Activated CD8-positive, alpha-beta T cell treated with anti-CD3 and anti-CD28 coated beads for 36 hours (primary cell): Measurements from ENCODE around the gene MAP7. TPM values are rescaled to one million over a fixed set of nuclear protein-coding genes. Genes with fewer than 3 reads are reported as not detected.
"Not testable (repeated sequence)": the region's sequence is repeated elsewhere in the genome, so short reads cannot be mapped to it uniquely, and the experiment has no call there.

Source experiments
- ATAC-seq: fragments of 200-7000 bp; cut with Tn5 transposase; one replicate; pipeline ENCODE4 v1.10.0; 2021; ENCODE audit warnings: mild to moderate bottlenecking, moderate library complexity
- CTCF ChIA-PET: fragments of 350-600 bp; sonication (Branson Sonifier 250); formaldehyde crosslinking; loops from one replicate; lab custom pipeline; 2021; ENCODE audit warnings: antibody characterized with exemption; lab: Charles Lee
- POLR2A ChIA-PET: fragments of 350-600 bp; sonication (Branson Sonifier 250); formaldehyde crosslinking; loops from one replicate; lab custom pipeline; 2021; ENCODE audit warnings: antibody characterized with exemption; lab: Charles Lee
- DNase-seq: peaks from one replicate; pipeline ENCODE4 v3.0.0-alpha.2; 2020
- H3K27ac Mint-ChIP-seq: one replicate; pipeline ENCODE4 v1.8.0; 2021; ENCODE audit warnings: mild to moderate bottlenecking, mixed read lengths
- H3K27me3 Mint-ChIP-seq: one replicate; pipeline ENCODE4 v1.8.0; 2021; ENCODE audit warnings: mixed read lengths
- H3K36me3 Mint-ChIP-seq: one replicate; pipeline ENCODE4 v1.8.0; 2021; ENCODE audit warnings: low read depth, mixed read lengths
- H3K4me1 Mint-ChIP-seq: one replicate; pipeline ENCODE4 v1.8.0; 2021; ENCODE audit warnings: low read depth, mixed read lengths
- H3K4me3 Mint-ChIP-seq: one replicate; pipeline ENCODE4 v1.8.0; 2021; ENCODE audit warnings: mild to moderate bottlenecking, moderate library complexity, mixed read lengths
- H3K9me3 Mint-ChIP-seq: one replicate; pipeline ENCODE4 v1.8.0; 2021; ENCODE audit warnings: mixed read lengths
- intact Hi-C: fragments of 100-400 bp; cut with micrococcal nuclease; formaldehyde crosslinking; loops from one replicate; pipeline ENCODE4 v1.10.0; 2022
- total RNA-seq, 2 experiments: library from RNA; stranded (reverse); gene quantifications; one replicate each; pipeline ENCODE4 v1.2.3, GENCODE V29; 2021
- TF ChIP-seq, protein P1 (sequence below): fragments of 200-600 bp; IDR thresholded peaks from one replicate; pipeline ENCODE4 v1.8.0; 2022; ENCODE audit warnings: antibody characterized with exemption, mild to moderate bottlenecking

Gene MAP7
- total RNA-seq, 2 experiments from 2014 or later, result 0.47 to 0.67 TPM

DNA sequence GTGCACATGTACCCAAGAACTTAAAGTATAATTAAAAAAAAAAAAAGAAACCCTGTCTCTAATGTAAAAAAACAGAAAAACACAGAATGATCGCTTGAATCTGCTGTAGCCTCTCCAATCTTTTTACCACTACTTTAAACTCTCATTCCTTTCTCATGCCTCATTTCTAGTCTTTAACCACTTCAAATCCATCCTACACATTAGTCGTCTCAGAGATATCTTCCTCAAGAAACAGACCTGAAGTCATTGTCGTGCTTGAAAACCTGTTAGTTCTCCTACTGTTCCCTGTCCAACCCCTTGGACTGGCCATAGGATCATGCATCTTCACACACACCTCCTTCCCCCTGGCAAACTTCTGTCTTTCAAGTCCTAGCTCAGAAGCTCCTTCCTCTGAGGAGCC, 148.5 kb downstream of the MAP7 start:
- TF ChIP-seq, protein P1, sequence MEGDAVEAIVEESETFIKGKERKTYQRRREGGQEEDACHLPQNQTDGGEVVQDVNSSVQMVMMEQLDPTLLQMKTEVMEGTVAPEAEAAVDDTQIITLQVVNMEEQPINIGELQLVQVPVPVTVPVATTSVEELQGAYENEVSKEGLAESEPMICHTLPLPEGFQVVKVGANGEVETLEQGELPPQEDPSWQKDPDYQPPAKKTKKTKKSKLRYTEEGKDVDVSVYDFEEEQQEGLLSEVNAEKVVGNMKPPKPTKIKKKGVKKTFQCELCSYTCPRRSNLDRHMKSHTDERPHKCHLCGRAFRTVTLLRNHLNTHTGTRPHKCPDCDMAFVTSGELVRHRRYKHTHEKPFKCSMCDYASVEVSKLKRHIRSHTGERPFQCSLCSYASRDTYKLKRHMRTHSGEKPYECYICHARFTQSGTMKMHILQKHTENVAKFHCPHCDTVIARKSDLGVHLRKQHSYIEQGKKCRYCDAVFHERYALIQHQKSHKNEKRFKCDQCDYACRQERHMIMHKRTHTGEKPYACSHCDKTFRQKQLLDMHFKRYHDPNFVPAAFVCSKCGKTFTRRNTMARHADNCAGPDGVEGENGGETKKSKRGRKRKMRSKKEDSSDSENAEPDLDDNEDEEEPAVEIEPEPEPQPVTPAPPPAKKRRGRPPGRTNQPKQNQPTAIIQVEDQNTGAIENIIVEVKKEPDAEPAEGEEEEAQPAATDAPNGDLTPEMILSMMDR, result no peak
- ATAC-seq (no peak), DNase-seq (no peak)
- Mint-ChIP-seq H3K4me3 (no peak overlapping the region), H3K9me3 (no peaks in the 10 kb centered on the region), H3K27me3 (peaks cover 6% of the 10 kb centered on the region), H3K27ac (no peak overlapping the region), H3K36me3 (no peaks in the 10 kb centered on the region), H3K4me1 (no peaks in the 10 kb centered on the region)
- intact Hi-C loops, result no loop called here
- CTCF ChIA-PET, result no interaction called here
- POLR2A ChIA-PET, result no interaction called here

DNA sequence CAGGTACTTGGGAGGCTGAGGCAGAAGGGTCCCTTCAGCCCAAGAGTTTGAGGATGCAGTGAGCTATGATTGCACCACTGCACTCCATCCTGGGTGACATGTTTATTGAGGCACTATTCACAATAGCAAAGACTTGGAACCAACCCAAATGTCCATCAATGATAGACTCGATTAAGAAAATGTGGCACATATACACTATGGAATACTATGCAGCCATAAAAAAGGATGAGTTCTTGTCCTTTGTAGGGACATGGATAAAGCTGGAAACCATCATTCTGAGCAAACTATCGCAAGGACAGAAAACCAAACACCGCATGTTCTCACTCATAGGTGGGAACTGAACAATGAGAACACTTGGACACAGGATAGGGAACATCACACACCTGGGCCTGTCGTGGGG, 149.0 kb downstream of the MAP7 start:
- ATAC-seq, H3K36me3 Mint-ChIP-seq, intact Hi-C loops, H3K4me3 Mint-ChIP-seq, H3K27ac Mint-ChIP-seq, H3K27me3 Mint-ChIP-seq, H3K4me1 Mint-ChIP-seq, H3K9me3 Mint-ChIP-seq, CTCF ChIA-PET, DNase-seq, POLR2A ChIA-PET: not testable (repeated sequence)

DNA sequence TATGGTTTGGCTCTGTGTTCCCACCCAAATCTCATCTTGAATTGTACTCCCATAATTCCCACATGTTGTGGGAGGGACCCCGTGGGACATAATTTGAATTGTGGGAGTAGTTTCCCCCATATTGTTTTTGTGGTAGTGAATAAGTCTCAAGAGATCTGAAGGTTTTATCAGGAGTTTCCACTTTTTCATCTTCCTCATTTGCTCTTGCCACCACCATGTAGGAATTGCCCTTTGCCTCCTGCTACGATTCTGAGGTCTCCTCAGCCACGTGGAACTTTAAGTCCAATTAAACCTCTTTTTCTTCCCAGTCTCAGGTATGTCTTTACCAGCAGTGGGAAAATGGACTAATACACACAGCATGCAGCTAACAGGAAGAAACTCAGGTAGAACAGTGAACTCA, 151.8 kb downstream of the MAP7 start:
- no peaks in the 10 kb centered on the region for H3K36me3 Mint-ChIP-seq
- ATAC-seq, result no peak
- no peak for DNase-seq
- intact Hi-C loops, result no loop called here
- POLR2A ChIA-PET, result no interaction called here
- H3K27ac Mint-ChIP-seq, result no peak overlapping the region
- H3K9me3 Mint-ChIP-seq, result no peaks in the 10 kb centered on the region
- peaks cover 5% of the 10 kb centered on the region for H3K27me3 Mint-ChIP-seq
- no peak overlapping the region for H3K4me3 Mint-ChIP-seq
- CTCF ChIA-PET, result no interaction called here
- TF ChIP-seq, protein P1, result no peak
- no peaks in the 10 kb centered on the region for H3K4me1 Mint-ChIP-seq

DNA sequence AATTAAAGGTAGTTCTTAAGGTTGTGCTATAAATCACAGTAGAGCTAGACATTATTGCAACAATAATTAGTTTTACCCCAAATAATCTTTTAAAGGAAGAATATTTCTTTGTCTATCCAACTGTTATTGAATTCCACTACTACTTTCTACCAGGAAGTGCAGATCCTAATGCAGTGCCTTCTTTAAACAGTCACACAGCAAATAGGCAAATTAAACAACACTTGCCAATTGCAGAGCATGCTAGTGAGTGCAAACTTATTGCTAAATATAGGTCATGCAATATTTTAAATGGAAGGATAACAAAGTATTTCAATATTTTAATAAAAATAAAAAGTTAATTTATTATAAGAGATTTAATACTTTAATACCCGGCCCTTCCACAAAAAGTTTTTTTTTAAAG, 153.3 kb downstream of the MAP7 start:
- H3K4me3 Mint-ChIP-seq, result no peak overlapping the region
- intact Hi-C loops, result no loop called here
- no peaks in the 10 kb centered on the region for H3K4me1 Mint-ChIP-seq
- ATAC-seq (no peak), DNase-seq (no peak)
- H3K9me3 Mint-ChIP-seq, result no peaks in the 10 kb centered on the region
- POLR2A ChIA-PET, result no interaction called here
- no peak overlapping the region for H3K27ac Mint-ChIP-seq
- no peaks in the 10 kb centered on the region for H3K36me3 Mint-ChIP-seq
- TF ChIP-seq, protein P1, result no peak
- H3K27me3 Mint-ChIP-seq, result peaks cover 5% of the 10 kb centered on the region
- CTCF ChIA-PET, result interaction anchor here (1.6 kb wide), 1 partner anchor 8 kb away, joined by 3 read pairs; no protein-coding TSS in a partner anchor

DNA sequence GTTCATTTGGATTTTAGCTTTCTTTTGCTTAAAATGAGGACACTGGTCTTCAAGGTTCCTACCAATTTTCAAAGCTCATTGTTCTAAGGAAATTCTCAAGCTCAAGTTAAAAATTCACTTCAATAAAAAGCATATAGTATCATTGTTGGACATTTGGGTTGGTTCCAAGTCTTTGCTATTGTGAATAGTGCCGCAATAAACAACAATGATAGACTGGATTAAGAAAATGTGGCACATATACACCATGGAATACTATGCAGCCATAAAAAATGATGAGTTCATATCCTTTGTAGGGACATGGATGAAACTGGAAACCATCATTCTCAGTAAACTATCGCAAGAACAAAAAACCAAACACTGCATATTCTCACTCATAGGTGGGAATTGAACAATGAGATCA, 159.3 kb downstream of the MAP7 start:
- H3K4me3 Mint-ChIP-seq, intact Hi-C loops, H3K27ac Mint-ChIP-seq, H3K4me1 Mint-ChIP-seq, POLR2A ChIA-PET, CTCF ChIA-PET, H3K36me3 Mint-ChIP-seq, ATAC-seq, H3K9me3 Mint-ChIP-seq, DNase-seq, H3K27me3 Mint-ChIP-seq: not testable (repeated sequence)

DNA sequence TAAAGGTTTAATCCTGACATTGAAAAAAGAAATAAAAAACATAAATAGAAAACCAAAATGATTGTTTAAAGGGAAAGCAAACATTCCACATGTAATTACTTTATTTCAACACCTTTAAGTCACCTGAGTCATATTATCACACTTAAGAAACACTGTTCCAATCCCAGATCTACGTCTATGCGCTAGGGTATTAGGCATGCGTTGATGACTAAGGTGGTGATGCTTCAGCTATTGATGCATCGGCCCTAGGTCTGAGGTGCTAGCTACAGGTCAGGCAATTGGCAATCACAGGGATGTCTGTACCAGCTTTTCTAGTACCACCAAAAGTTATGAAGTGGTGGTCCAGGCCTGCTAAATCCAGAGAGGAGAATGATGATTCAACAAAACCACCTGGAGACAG, 162.9 kb downstream of the MAP7 start:
- intact Hi-C loops, result no loop called here
- Mint-ChIP-seq H3K27ac (no peak overlapping the region), H3K9me3 (no peaks in the 10 kb centered on the region), H3K36me3 (no peaks in the 10 kb centered on the region), H3K4me3 (no peak overlapping the region), H3K4me1 (no peaks in the 10 kb centered on the region), H3K27me3 (no peaks in the 10 kb centered on the region)
- CTCF ChIA-PET, result interaction anchor here (1.8 kb wide), 1 partner anchor 70 kb away, joined by 4 read pairs; no protein-coding TSS in a partner anchor
- POLR2A ChIA-PET, result interaction anchor here (0.6 to 0.7 kb wide), 2 partner anchors 238 to 345 kb away, joined by 3 read pairs; no protein-coding TSS in a partner anchor
- no peak for DNase-seq
- TF ChIP-seq, protein P1, result no peak
- ATAC-seq, result no peak
